Measurements from ENCODE around the gene PLEKHA6.

DNA sequence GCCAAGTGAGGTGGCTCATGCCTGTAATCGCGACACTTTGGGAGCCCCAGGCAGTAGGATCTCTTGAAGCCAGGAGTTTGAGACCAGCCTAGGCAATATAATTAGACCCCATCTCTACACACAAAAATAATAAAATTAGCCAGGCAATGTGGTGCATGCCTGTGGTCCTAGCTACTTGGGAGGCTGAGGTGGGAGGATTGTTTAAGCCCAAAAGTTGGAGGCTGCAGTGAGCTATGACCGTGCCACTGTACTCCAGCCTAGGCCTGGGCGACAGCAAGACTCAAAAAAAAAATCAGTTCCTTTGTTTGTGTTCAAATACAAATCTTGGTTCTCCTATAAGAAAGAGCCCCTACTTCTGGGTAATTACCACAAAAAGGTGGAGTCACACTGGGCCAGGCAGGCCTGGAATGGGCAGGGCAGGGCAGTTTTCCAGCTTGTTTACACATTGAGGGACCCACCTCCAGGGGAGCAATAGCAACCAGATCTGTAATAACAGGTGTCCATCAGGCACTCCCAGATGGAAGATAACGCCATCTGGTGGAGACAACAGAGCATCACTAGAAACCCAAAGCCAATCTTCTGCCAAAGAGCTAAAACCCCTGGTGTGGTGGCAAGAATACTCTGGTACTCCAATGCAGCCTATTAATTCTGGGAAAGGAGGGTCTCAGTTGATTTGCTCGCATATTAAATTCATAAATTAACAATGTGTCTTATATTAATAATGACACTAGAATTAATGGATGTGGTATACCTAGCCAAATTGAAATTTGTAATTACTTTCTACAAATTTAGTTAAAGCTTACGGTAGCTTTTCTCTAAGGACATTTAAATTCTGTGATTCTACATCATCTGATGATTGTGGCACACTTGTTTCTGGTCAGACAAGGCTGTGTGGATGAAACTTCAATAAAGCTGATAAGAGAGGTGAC is 38.7 kb upstream of the PLEKHA6 start:
- TF ChIP-seq, protein P1, sequence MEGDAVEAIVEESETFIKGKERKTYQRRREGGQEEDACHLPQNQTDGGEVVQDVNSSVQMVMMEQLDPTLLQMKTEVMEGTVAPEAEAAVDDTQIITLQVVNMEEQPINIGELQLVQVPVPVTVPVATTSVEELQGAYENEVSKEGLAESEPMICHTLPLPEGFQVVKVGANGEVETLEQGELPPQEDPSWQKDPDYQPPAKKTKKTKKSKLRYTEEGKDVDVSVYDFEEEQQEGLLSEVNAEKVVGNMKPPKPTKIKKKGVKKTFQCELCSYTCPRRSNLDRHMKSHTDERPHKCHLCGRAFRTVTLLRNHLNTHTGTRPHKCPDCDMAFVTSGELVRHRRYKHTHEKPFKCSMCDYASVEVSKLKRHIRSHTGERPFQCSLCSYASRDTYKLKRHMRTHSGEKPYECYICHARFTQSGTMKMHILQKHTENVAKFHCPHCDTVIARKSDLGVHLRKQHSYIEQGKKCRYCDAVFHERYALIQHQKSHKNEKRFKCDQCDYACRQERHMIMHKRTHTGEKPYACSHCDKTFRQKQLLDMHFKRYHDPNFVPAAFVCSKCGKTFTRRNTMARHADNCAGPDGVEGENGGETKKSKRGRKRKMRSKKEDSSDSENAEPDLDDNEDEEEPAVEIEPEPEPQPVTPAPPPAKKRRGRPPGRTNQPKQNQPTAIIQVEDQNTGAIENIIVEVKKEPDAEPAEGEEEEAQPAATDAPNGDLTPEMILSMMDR (IDR thresholded peaks at IDR 0.05; ENCODE audit: low read length): peak; percentile 98
- TF ChIP-seq EZH2 (optimal IDR thresholded peaks at IDR 0.05; ENCODE audit: low read depth, low read length): no peak

Measured in MM.1S (cell line).